GM21619 (cell line): ENCODE data around the gene NOX3.
"Not testable (repeated sequence)": the region's sequence is repeated elsewhere in the genome, so short reads cannot be mapped to it uniquely, and the experiment has no call there.

Experiments
- ATAC-seq: cut with Tn5 transposase; IDR thresholded peaks from one replicate; pipeline ENCODE4 v1.9.1; 2021; ENCODE audit not compliant: unreplicated experiment

Gene NOX3

GRCh38 chr6:155470979-155471616 is 15.5 kb upstream of the NOX3 start:
- ATAC-seq, result not testable (repeated sequence)

GRCh38 chr6:155468543-155468942 is 12.9 kb upstream of the NOX3 start:
- not testable (repeated sequence) for ATAC-seq

GRCh38 chr6:155466539-155466938 is 10.9 kb upstream of the NOX3 start:
- no peak for ATAC-seq

- ATAC-seq, result no peak
Observed at GRCh38 chr6:155461556-155461955, 5.9 kb upstream of the NOX3 start.

GRCh38 chr6:155454471-155454870 is 1.2 kb downstream of the NOX3 start:
- ATAC-seq, result no peak

- ATAC-seq, result no peak
Observed at GRCh38 chr6:155454008-155454407, 1.6 kb downstream of the NOX3 start.

- no peak for ATAC-seq
Observed at GRCh38 chr6:155452576-155452975, 3.1 kb downstream of the NOX3 start.

GRCh38 chr6:155451530-155451929 is 4.1 kb downstream of the NOX3 start:
- not testable (repeated sequence) for ATAC-seq

- ATAC-seq, result no peak
Observed at GRCh38 chr6:155450240-155450581, 5.4 kb downstream of the NOX3 start.

- no peak for ATAC-seq
Observed at GRCh38 chr6:155449450-155450239, 6.0 kb downstream of the NOX3 start.

- no peak for ATAC-seq
Observed at GRCh38 chr6:155448668-155449449, 6.8 kb downstream of the NOX3 start.

GRCh38 chr6:155447949-155448348 is 7.7 kb downstream of the NOX3 start:
- no peak for ATAC-seq

- ATAC-seq, result no peak
Observed at GRCh38 chr6:155444952-155445903, 10.4 kb downstream of the NOX3 start.

- no peak for ATAC-seq
Observed at GRCh38 chr6:155444120-155444917, 11.3 kb downstream of the NOX3 start.

GRCh38 chr6:155443168-155443567 is 12.5 kb downstream of the NOX3 start:
- no peak for ATAC-seq

- ATAC-seq, result no peak
Observed at GRCh38 chr6:155442562-155442961, 13.1 kb downstream of the NOX3 start.

GRCh38 chr6:155441112-155441465 is 14.6 kb downstream of the NOX3 start:
- no peak for ATAC-seq

GRCh38 chr6:155440398-155441111 is 15.1 kb downstream of the NOX3 start:
- ATAC-seq, result no peak

GRCh38 chr6:155439376-155439775 is 16.3 kb downstream of the NOX3 start:
- peak; percentile 49 for ATAC-seq
